Measurements from ENCODE around the gene MMP20. TPM values are rescaled to one million over a fixed set of nuclear protein-coding genes. Genes with fewer than 3 reads are reported as not detected.

Gene MMP20, protein sequence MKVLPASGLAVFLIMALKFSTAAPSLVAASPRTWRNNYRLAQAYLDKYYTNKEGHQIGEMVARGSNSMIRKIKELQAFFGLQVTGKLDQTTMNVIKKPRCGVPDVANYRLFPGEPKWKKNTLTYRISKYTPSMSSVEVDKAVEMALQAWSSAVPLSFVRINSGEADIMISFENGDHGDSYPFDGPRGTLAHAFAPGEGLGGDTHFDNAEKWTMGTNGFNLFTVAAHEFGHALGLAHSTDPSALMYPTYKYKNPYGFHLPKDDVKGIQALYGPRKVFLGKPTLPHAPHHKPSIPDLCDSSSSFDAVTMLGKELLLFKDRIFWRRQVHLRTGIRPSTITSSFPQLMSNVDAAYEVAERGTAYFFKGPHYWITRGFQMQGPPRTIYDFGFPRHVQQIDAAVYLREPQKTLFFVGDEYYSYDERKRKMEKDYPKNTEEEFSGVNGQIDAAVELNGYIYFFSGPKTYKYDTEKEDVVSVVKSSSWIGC
- polyA plus RNA-seq: not detected

DNA sequence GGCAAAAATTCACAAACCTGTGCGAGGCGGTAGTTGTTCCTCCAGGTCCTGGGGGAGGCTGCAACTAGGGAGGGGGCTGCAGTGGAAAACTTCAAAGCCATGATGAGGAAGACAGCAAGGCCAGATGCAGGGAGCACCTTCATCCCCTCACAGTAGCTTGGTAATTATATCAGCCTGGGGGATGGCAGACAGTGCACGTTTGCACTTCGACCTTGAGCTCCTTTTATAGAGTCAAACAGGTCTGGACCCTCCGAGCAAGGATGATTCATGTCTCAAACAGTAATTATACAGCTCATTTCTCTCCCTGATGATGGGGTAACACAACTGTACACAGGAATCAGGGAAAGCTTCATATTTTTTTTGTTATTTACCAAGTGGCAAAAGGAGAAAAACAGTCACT lies at the start of gene MMP20:
Gene MMP20 (minus strand): TSS at position 156 of the 400 bp plus-strand sequence. CDS start 13 bp downstream, at position 143.
- H3K27ac ChIP-seq (ENCODE audit: low read depth in 2 of 2, low read length in 1 of 2): no peak within 1 kb of the TSS
- H3K9me3 ChIP-seq (ENCODE audit: control insufficient read depth in 2 of 2, insufficient read depth in 1 of 2, low read depth in 1 of 2, low read length in 1 of 2): no peaks in the 10 kb centered on the region
- H3K36me3 ChIP-seq (ENCODE audit: control insufficient read depth in 2 of 2, insufficient read depth in 2 of 2, low read length in 1 of 2): no peaks in the 10 kb centered on the region
- WGBS, 2 donors: 75 to 84% methylated on average over 5 of the region's 5 CpGs
- no peaks in the 10 kb centered on the region for H3K27me3 ChIP-seq (ENCODE audit: control insufficient read depth in 1 of 2, insufficient read depth in 2 of 2, low read length in 2 of 2)
- H3K4me1 ChIP-seq (ENCODE audit: control insufficient read depth in 2 of 2, insufficient read depth in 2 of 2, low read length in 1 of 2): no peaks in the 10 kb centered on the region
- H3K4me3 ChIP-seq (ENCODE audit: low read depth in 1 of 2, low read length in 2 of 2): no peak within 1 kb of the TSS

DNA sequence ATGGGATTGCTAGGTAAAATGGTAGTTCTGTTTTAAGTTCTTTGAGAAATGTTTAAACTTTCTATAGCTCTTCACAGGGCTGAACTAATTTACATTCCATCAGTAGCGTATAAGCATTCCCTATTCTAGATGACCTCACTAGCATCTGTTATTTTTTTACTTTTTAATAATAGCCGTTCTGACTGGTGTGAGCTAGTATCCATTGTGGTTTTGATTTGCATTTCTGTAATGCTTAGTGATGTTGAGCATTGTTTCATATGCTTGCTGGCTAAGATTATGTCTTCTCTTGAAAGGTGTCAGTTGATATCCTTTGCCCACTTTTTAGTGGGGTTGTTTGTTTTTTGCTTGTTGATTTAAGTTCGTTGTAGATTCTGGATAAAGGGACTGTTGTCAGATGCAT lies 44.5 kb upstream of the MMP20 start:
- H3K27me3 ChIP-seq (ENCODE audit: control insufficient read depth in 1 of 2, insufficient read depth in 2 of 2, low read length in 2 of 2): no peaks in the 10 kb centered on the region
- H3K4me3 ChIP-seq (ENCODE audit: low read depth in 1 of 2, low read length in 2 of 2): no peak overlapping the region
- no peaks in the 10 kb centered on the region for H3K9me3 ChIP-seq (ENCODE audit: control insufficient read depth in 2 of 2, insufficient read depth in 1 of 2, low read depth in 1 of 2, low read length in 1 of 2)

DNA sequence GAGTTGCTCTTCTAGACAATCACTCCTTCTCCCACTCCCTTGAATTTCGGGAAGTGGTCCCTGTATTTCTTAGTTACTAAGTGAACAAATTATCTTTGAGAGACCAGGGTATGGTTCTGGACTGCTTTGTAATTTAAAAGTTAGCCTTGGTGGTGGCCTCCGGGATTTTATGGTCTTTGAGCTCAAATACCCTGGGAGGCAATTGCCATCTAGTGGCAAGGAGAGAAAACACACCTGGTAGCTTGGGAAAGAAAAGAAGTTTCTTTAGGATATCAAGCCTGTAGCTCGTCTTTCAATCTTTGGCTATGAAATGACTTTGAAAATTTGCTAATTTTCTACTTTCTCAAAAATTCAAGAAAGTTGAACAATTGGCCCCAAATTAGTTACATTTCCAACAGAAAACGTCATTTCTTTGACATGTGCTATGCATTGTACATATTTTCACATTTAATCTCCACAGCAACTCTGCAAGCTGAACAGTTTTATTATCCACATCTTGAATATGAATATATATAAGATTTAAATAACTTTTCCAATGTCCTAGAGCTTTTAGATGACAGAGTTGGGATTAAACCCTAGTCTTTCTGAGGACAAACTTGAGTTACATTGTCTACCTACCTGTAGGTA lies 41.3 kb upstream of the MMP20 start:
- WGBS, 2 donors: 6 to 9% methylated on average over 4 of the region's 4 CpGs

More for the DNA sequence above, 44.5 kb upstream of the MMP20 start:
- no peaks in the 10 kb centered on the region for H3K4me1 ChIP-seq (ENCODE audit: control insufficient read depth in 2 of 2, insufficient read depth in 2 of 2, low read length in 1 of 2)
- H3K36me3 ChIP-seq (ENCODE audit: control insufficient read depth in 2 of 2, insufficient read depth in 2 of 2, low read length in 1 of 2): no peaks in the 10 kb centered on the region
- H3K27ac ChIP-seq (ENCODE audit: low read depth in 2 of 2, low read length in 1 of 2): no peak overlapping the region
- 67 to 75% methylated on average over 3 of the region's 3 CpGs for WGBS, 2 donors

DNA sequence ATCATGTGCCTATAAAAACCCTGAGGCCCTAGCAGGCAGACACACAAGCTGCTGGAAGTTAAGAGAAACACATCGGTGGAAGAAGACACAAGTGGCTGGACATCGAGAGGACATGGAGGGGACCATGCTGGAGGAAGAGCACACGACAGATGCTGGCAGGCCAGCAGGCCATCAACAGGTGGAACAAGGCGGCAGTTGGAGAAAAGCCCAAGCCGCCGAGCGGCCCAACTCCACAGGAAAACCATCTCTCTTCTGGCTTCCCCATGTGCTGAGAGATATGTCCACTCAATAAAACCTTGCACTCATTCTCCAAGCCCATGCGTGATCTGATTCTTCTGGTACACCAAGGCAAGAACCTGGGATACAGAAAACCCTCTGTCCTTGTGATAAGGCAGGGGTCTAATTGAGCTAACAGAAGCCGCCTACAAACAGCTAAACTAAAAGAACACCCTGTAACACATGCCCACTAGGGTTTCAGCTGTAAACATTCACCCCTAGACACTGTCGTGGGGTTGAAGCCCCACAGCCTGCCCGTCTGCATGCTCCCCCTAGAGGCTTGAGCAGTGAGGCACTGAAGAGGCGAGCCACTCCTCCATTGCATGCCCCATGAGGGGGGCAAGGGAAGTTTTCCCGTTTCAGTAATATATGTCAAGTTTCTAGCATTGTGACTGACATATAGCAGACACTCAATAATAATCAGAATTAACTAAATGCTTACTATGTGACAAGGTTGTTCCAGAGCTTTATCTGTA lies 39.0 kb upstream of the MMP20 start:
- no peaks in the 10 kb centered on the region for H3K4me1 ChIP-seq (ENCODE audit: control insufficient read depth in 2 of 2, insufficient read depth in 2 of 2, low read length in 1 of 2)
- H3K4me3 ChIP-seq (ENCODE audit: low read depth in 1 of 2, low read length in 2 of 2): no peak overlapping the region
- H3K9me3 ChIP-seq (ENCODE audit: control insufficient read depth in 2 of 2, insufficient read depth in 1 of 2, low read depth in 1 of 2, low read length in 1 of 2): no peaks in the 10 kb centered on the region
- WGBS, 2 donors: 77 to 85% methylated on average over 13 of the region's 13 CpGs
- no peak overlapping the region for H3K27ac ChIP-seq (ENCODE audit: low read depth in 2 of 2, low read length in 1 of 2)
- H3K27me3 ChIP-seq (ENCODE audit: control insufficient read depth in 1 of 2, insufficient read depth in 2 of 2, low read length in 2 of 2): no peaks in the 10 kb centered on the region
- no peaks in the 10 kb centered on the region for H3K36me3 ChIP-seq (ENCODE audit: control insufficient read depth in 2 of 2, insufficient read depth in 2 of 2, low read length in 1 of 2)

More for the DNA sequence above, 41.3 kb upstream of the MMP20 start:
- Histone ChIP-seq H3K27me3 (ENCODE audit: control insufficient read depth in 1 of 2, insufficient read depth in 2 of 2, low read length in 2 of 2) (no peaks in the 10 kb centered on the region), H3K4me3 (ENCODE audit: low read depth in 1 of 2, low read length in 2 of 2) (no peak overlapping the region), H3K9me3 (ENCODE audit: control insufficient read depth in 2 of 2, insufficient read depth in 1 of 2, low read depth in 1 of 2, low read length in 1 of 2) (no peaks in the 10 kb centered on the region), H3K27ac (ENCODE audit: low read depth in 2 of 2, low read length in 1 of 2) (no peak overlapping the region), H3K36me3 (ENCODE audit: control insufficient read depth in 2 of 2, insufficient read depth in 2 of 2, low read length in 1 of 2) (no peaks in the 10 kb centered on the region), H3K4me1 (ENCODE audit: control insufficient read depth in 2 of 2, insufficient read depth in 2 of 2, low read length in 1 of 2) (no peaks in the 10 kb centered on the region)

DNA sequence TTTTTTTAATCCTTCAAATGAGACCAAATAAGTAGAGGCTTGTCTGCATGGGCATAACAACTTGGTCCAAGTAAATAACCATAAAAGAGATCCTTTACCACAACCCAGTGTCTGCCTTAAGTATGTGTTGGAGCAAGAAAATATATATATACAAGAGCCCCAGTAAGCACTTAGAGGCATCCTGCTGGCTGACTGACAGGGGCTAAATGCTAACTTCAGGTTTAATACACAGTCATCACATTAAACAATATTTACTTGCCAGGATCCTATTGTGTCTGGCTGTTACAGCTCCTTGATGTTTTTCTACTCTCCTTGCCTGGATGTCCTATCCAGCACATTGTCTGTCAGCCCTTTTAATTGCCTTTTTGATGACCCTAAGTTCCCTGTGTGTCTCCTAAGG lies 37.5 kb upstream of the MMP20 start:
- H3K36me3 ChIP-seq (ENCODE audit: control insufficient read depth in 2 of 2, insufficient read depth in 2 of 2, low read length in 1 of 2): no peaks in the 10 kb centered on the region
- H3K9me3 ChIP-seq (ENCODE audit: control insufficient read depth in 2 of 2, insufficient read depth in 1 of 2, low read depth in 1 of 2, low read length in 1 of 2): no peaks in the 10 kb centered on the region
- H3K27ac ChIP-seq (ENCODE audit: low read depth in 2 of 2, low read length in 1 of 2): no peak overlapping the region
- no peaks in the 10 kb centered on the region for H3K27me3 ChIP-seq (ENCODE audit: control insufficient read depth in 1 of 2, insufficient read depth in 2 of 2, low read length in 2 of 2)
- no peak overlapping the region for H3K4me3 ChIP-seq (ENCODE audit: low read depth in 1 of 2, low read length in 2 of 2)
- H3K4me1 ChIP-seq (ENCODE audit: control insufficient read depth in 2 of 2, insufficient read depth in 2 of 2, low read length in 1 of 2): no peaks in the 10 kb centered on the region

DNA sequence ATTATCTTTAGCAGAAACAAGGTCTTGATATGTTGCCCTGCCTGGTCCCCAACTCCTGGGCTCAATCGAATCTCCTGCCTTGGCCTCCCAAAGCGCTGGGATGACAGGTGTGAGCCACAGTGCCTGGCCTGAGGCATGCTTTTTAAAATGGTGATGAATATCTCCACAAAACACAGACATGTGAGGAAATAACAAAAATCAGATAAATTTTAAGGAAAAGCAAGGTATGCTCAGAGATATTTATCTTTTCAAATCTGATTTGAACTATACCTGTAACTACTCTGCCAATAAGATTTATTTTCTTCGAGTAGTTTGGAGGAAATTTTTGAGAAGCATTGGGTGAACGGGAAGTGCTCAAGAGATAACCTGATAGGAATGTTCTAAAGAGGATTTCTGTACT lies 35.9 kb upstream of the MMP20 start:
- Histone ChIP-seq H3K4me1 (ENCODE audit: control insufficient read depth in 2 of 2, insufficient read depth in 2 of 2, low read length in 1 of 2) (no peaks in the 10 kb centered on the region), H3K4me3 (ENCODE audit: low read depth in 1 of 2, low read length in 2 of 2) (no peak overlapping the region), H3K36me3 (ENCODE audit: control insufficient read depth in 2 of 2, insufficient read depth in 2 of 2, low read length in 1 of 2) (no peaks in the 10 kb centered on the region), H3K27me3 (ENCODE audit: control insufficient read depth in 1 of 2, insufficient read depth in 2 of 2, low read length in 2 of 2) (no peaks in the 10 kb centered on the region), H3K27ac (ENCODE audit: low read depth in 2 of 2, low read length in 1 of 2) (no peak overlapping the region), H3K9me3 (ENCODE audit: control insufficient read depth in 2 of 2, insufficient read depth in 1 of 2, low read depth in 1 of 2, low read length in 1 of 2) (no peaks in the 10 kb centered on the region)
- WGBS, 2 donors: 87 to 90% methylated on average over 4 of the region's 4 CpGs

DNA sequence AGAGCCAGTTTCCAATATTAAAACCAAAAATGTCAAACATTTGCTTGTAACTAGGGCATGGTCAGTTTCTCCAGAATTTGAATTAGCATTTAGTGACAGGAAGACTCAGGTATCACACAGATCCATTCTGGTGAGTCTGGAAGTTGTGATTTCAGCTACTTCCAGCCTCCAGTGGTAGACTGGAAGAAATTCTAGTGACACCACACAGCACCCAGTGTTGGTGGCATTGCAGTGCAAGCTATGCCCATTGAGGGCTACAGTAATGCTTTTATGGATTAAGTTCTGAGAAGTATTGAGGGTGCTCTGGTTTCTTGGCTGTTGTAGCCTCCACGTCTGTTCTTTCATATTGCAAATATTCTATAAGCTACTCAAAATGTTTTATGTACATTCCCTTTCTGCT lies 31.4 kb upstream of the MMP20 start:
- H3K27ac ChIP-seq (ENCODE audit: low read depth in 2 of 2, low read length in 1 of 2): no peak overlapping the region
- H3K4me1 ChIP-seq (ENCODE audit: control insufficient read depth in 2 of 2, insufficient read depth in 2 of 2, low read length in 1 of 2): no peaks in the 10 kb centered on the region
- no peaks in the 10 kb centered on the region for H3K36me3 ChIP-seq (ENCODE audit: control insufficient read depth in 2 of 2, insufficient read depth in 2 of 2, low read length in 1 of 2)
- H3K9me3 ChIP-seq (ENCODE audit: control insufficient read depth in 2 of 2, insufficient read depth in 1 of 2, low read depth in 1 of 2, low read length in 1 of 2): peaks cover 0 to 6% of the 10 kb centered on the region in 2 donors
- 70 to 76% methylated on average over 1 of the region's 1 CpG for WGBS, 2 donors
- H3K4me3 ChIP-seq (ENCODE audit: low read depth in 1 of 2, low read length in 2 of 2): no peak overlapping the region
- H3K27me3 ChIP-seq (ENCODE audit: control insufficient read depth in 1 of 2, insufficient read depth in 2 of 2, low read length in 2 of 2): peaks cover 0 to 3% of the 10 kb centered on the region in 2 donors

DNA sequence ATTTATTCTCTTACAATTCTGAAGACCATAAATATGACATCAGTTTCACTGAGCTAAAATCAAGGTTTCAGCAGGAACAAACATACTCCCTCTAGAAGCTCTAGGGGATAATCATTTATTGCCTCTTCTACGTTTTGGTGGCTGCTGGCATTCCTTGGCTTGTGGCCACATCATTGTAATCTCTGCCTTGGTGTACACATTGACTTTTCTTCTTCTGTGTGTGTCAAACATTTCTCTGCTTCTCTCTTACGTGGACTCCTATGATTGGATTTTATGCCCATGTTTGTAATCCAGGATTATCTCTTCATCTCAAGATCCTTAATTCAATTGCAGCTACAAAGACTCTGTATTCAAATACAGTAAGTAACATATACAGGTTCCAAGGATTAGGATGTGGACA lies 30.4 kb upstream of the MMP20 start:
- H3K27ac ChIP-seq (ENCODE audit: low read depth in 2 of 2, low read length in 1 of 2): no peak overlapping the region
- peaks cover 0 to 3% of the 10 kb centered on the region in 2 donors for H3K27me3 ChIP-seq (ENCODE audit: control insufficient read depth in 1 of 2, insufficient read depth in 2 of 2, low read length in 2 of 2)
- WGBS, 2 donors: 58 to 70% methylated on average over 2 of the region's 2 CpGs
- H3K36me3 ChIP-seq (ENCODE audit: control insufficient read depth in 2 of 2, insufficient read depth in 2 of 2, low read length in 1 of 2): no peaks in the 10 kb centered on the region
- no peak overlapping the region for H3K4me3 ChIP-seq (ENCODE audit: low read depth in 1 of 2, low read length in 2 of 2)
- peaks cover 0 to 6% of the 10 kb centered on the region in 2 donors for H3K9me3 ChIP-seq (ENCODE audit: control insufficient read depth in 2 of 2, insufficient read depth in 1 of 2, low read depth in 1 of 2, low read length in 1 of 2)
- no peaks in the 10 kb centered on the region for H3K4me1 ChIP-seq (ENCODE audit: control insufficient read depth in 2 of 2, insufficient read depth in 2 of 2, low read length in 1 of 2)

DNA sequence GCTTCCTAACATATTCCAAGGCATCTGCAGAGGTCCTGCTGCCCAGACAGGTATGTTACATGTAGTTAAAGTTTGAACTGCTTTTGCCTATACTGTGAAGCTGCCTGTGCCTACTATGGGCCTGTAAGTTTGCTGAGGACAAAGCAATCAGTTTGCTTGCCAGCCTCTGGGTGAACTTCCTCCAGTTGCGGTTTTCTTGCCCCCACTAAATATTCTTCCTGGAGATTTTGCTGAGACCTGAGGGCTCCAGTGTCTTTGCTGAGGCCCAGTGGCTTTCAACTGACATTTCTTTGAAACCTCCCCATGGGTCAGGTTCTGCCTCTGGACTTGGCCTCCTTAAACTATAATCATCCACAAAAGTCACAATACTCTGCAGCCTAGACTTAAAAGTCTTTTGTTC lies 29.6 kb upstream of the MMP20 start:
- WGBS, 2 donors: 94 to 95% methylated on average over 1 of the region's 1 CpG
- peaks cover 0 to 3% of the 10 kb centered on the region in 2 donors for H3K27me3 ChIP-seq (ENCODE audit: control insufficient read depth in 1 of 2, insufficient read depth in 2 of 2, low read length in 2 of 2)
- no peak overlapping the region for H3K4me3 ChIP-seq (ENCODE audit: low read depth in 1 of 2, low read length in 2 of 2)
- no peaks in the 10 kb centered on the region for H3K4me1 ChIP-seq (ENCODE audit: control insufficient read depth in 2 of 2, insufficient read depth in 2 of 2, low read length in 1 of 2)
- peaks cover 0 to 6% of the 10 kb centered on the region in 2 donors for H3K9me3 ChIP-seq (ENCODE audit: control insufficient read depth in 2 of 2, insufficient read depth in 1 of 2, low read depth in 1 of 2, low read length in 1 of 2)
- no peaks in the 10 kb centered on the region for H3K36me3 ChIP-seq (ENCODE audit: control insufficient read depth in 2 of 2, insufficient read depth in 2 of 2, low read length in 1 of 2)
- H3K27ac ChIP-seq (ENCODE audit: low read depth in 2 of 2, low read length in 1 of 2): no peak overlapping the region

Data from esophagus (tissue), 2 donors.